ENCODE measurements around the gene GATAD2A.

- TF ChIP-seq CTCF (IDR thresholded peaks at IDR 0.05; ENCODE audit: low read depth, low read length) (no peak), POLR2A (IDR thresholded peaks at IDR 0.05; ENCODE audit: extremely low read depth, insufficient read length) (no peak)
Measured at GRCh38 chr19:19439176-19439482, 33.7 kb downstream of the GATAD2A start.
